HUES48 (cell line): ENCODE measurements around the gene SGF29.
"Not testable (repeated sequence)": the region's sequence is repeated elsewhere in the genome, so short reads cannot be mapped to it uniquely, and the experiment has no call there.

Source experiments
- H3K27ac ChIP-seq: one replicate; pipeline ENCODE4 v1.7.0; 2013; ENCODE audit warnings: low read depth, low read length, inconsistent platforms
- H3K27me3 ChIP-seq: 2 replicates; pipeline ENCODE4 v1.6.1; 2013; ENCODE audit warnings: mild to moderate bottlenecking, low read length; ENCODE audit not compliant: control insufficient read depth, insufficient read depth
- H3K36me3 ChIP-seq: 2 replicates; pipeline ENCODE4 v1.6.1; 2013; ENCODE audit warnings: low read length; ENCODE audit not compliant: control insufficient read depth, insufficient read depth
- H3K4me1 ChIP-seq: 2 replicates; pipeline ENCODE4 v1.6.1; 2013; ENCODE audit warnings: mild to moderate bottlenecking, low read length; ENCODE audit not compliant: control insufficient read depth, insufficient read depth
- H3K4me3 ChIP-seq: 2 replicates; pipeline ENCODE4 v1.5.1; 2013; ENCODE audit warnings: mild to moderate bottlenecking, low read depth, low read length
- H3K9ac ChIP-seq: 2 replicates; pipeline ENCODE4 v1.6.1; 2013; ENCODE audit warnings: mild to moderate bottlenecking, low read depth, low read length, moderate library complexity
- H3K9me3 ChIP-seq: 2 replicates; pipeline ENCODE4 v1.6.1; 2013; ENCODE audit warnings: low read length; ENCODE audit not compliant: control insufficient read depth, insufficient read depth

Gene SGF29

GRCh38 chr16:28549301-28549899, 4.3 kb upstream of the SGF29 start:
- Histone ChIP-seq H3K9me3 (no peaks in the 10 kb centered on the region), H3K4me1 (no peaks in the 10 kb centered on the region), H3K9ac (no peak overlapping the region), H3K36me3 (no peaks in the 10 kb centered on the region), H3K27me3 (no peaks in the 10 kb centered on the region), H3K4me3 (no peak overlapping the region), H3K27ac (no peak overlapping the region)

DNA sequence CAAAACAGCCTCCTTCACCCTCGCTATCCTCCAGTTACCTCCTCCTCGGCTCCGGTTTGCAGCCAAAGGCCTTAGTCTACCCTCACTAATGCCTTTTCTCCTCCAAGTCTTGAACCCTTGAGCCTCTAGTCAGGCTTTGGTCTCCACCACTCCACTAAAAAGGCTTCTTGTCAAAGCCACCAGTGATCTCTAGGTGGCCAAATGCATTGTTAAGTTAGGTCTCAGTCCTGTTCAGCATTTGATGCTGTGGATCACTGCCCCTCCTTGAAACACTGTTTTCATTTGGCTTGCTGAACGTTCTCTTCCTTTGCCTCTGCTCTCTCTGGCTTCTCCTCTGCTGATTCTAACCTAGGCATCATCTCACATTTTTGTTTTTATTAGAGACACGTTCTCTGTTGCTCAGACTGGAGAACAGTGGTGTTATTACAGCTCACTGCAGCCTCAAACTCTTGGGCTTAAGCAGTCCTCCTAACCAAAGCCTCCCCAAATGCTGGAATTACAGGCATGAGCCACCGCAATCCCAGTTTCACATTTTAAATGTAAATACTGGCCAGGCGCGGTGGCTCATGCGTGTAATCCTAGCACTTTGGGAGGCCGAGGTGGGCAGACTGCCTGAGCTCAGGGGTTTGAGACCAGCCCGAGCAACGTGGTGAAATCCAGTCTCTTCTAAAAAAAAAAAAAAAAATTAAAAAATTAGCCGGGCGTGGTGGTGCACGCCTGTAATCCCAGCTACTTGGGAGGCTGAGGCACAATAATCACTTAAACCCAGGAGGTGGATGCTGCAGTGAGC, 1.1 kb downstream of the SGF29 start:
- Histone ChIP-seq H3K27me3 (no peaks in the 10 kb centered on the region), H3K27ac (no peak overlapping the region), H3K9me3 (no peaks in the 10 kb centered on the region), H3K9ac (no peak overlapping the region), H3K4me1 (no peaks in the 10 kb centered on the region), H3K36me3 (peaks cover 5% of the 10 kb centered on the region; the same call in 1 of the 2 replicates), H3K4me3 (peak overlapping the region; percentile 52)

GRCh38 chr16:28555561-28555960, 1.8 kb downstream of the SGF29 start:
- no peak overlapping the region for H3K4me3 ChIP-seq
- peaks cover 5% of the 10 kb centered on the region; the same call in 1 of the 2 replicates for H3K36me3 ChIP-seq
- H3K9ac ChIP-seq, result no peak overlapping the region
- no peaks in the 10 kb centered on the region for H3K27me3 ChIP-seq
- no peaks in the 10 kb centered on the region for H3K4me1 ChIP-seq
- no peak overlapping the region for H3K27ac ChIP-seq
- H3K9me3 ChIP-seq, result no peaks in the 10 kb centered on the region

DNA sequence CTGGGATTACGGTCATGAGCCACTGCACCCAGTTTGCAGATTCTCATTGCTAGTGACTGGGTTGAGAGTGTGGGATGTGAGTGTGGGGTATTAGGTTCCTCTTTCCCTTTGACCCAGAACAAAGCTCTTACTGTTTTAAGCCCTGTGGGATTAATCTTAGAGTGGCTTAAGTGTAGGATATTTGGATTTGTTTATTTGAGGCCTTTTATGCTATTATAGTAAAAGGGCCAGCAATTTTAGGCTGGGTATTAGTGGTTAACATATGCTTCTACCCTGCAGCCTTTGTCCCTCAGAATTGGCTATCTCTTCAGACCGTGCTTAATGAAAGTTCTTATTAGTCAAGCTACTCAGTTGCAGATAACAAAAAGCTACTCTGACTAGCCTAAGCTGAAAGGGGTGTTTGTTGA, 3.2 kb downstream of the SGF29 start:
- no peak overlapping the region for H3K9ac ChIP-seq
- H3K27me3 ChIP-seq, result no peaks in the 10 kb centered on the region
- H3K27ac ChIP-seq, result no peak overlapping the region
- H3K4me1 ChIP-seq, result no peaks in the 10 kb centered on the region
- H3K36me3 ChIP-seq, result peaks cover 5% of the 10 kb centered on the region; the same call in 1 of the 2 replicates
- H3K9me3 ChIP-seq, result no peaks in the 10 kb centered on the region
- no peak overlapping the region for H3K4me3 ChIP-seq

DNA sequence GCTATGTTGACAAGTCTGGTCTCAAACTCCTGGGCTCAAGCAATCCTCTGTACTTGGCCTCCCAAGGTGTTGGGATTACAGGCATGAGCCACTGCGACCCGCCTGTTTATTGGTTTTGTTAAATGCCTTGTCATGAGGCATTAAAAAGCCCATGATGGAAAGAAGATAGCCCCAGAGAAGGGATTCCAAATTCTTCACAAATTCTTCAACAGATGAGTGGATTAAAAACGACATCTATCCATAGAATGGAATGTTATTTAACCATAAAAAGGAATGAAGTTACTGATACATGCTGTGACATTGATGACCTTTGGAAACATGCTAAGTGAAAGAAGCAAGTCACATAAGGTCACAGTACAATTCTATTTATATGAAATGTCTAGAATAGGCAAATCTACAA, 4.7 kb downstream of the SGF29 start:
- Histone ChIP-seq H3K27ac (no peak overlapping the region), H3K9ac (no peak overlapping the region), H3K4me1 (no peaks in the 10 kb centered on the region), H3K4me3 (no peak overlapping the region), H3K9me3 (no peaks in the 10 kb centered on the region), H3K27me3 (no peaks in the 10 kb centered on the region), H3K36me3 (peaks cover 5% of the 10 kb centered on the region; the same call in 1 of the 2 replicates)

DNA sequence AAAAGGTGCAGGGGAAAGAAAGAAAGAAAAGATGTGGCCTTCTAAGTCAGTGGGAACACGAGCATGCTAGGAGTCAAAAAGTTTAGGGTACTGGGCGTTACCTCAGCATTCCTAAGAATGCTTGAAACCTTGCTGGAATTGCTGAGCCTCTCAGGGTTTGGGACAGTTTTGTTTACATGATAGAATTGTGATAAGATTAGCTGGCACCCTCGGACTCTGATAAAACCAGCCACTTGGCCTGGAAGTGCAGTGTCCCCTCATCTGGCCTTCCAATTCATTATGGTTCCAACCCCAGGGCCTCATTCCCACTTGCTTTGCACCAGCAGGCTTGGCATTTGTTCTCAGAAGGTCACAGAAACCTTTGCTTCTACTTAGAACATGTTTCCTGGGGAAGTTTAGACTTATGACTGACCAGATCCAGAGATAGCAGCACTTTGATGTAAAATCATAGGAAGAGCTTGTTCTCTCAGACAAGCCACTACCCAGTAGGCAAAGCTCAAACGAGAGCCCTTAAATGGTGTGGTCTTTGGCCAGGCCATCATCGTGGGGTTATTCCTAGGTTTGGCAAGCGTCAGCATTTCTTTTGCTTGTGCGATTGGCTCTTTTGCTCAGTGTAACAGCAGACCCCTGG, 8.0 kb downstream of the SGF29 start:
- H3K27me3 ChIP-seq, result no peaks in the 10 kb centered on the region
- H3K36me3 ChIP-seq, result peaks cover 5% of the 10 kb centered on the region; the same call in 1 of the 2 replicates
- H3K4me3 ChIP-seq, result no peak overlapping the region
- no peaks in the 10 kb centered on the region for H3K4me1 ChIP-seq
- H3K9ac ChIP-seq, result no peak overlapping the region
- H3K9me3 ChIP-seq, result no peaks in the 10 kb centered on the region
- no peak overlapping the region for H3K27ac ChIP-seq

DNA sequence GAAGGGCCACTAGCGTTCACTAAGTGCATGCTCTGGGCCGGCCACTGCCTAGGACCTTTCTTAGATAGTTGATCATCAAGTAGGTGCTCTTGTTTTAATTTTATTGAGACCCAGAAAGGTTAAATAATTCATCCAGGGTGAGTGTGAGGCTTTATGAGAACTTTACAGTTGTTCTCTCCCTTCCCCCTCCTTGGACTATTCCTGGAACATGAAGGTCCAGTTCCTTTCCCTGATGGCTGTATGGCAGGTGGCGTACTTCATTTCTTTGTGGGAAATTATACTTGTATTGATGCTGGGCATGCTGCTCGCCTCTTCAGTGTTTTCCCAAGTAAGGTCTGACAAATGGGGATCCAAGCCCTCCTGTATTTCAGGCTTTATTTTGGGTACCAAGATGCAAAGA, 8.5 kb downstream of the SGF29 start:
- Histone ChIP-seq H3K4me3 (no peak overlapping the region), H3K27ac (no peak overlapping the region), H3K9ac (no peak overlapping the region), H3K9me3 (peaks cover 3% of the 10 kb centered on the region), H3K27me3 (no peaks in the 10 kb centered on the region), H3K36me3 (peaks cover 5% of the 10 kb centered on the region; the same call in 1 of the 2 replicates), H3K4me1 (no peaks in the 10 kb centered on the region)

DNA sequence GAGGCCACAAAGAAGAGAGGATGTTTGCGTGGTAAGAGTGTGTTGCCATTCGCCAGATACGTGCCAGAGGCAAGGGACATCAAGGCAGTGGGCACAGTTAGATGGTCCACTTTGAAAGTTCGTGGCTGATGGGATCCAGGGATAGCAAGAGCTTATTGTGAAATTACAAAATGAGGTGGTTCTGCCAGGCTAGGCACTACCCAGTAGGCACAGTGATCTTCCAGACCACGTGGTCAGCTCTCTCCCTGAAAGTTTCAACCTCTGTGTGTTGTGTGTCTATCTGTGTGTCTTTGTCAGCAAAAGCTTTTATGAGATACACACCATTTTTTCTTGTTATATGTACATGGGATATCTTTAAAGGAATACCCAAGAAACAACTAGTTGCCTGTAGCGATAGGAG, 9.5 kb downstream of the SGF29 start:
- Histone ChIP-seq H3K4me1 (no peaks in the 10 kb centered on the region), H3K4me3 (no peak overlapping the region), H3K27me3 (no peaks in the 10 kb centered on the region), H3K36me3 (peaks cover 5% of the 10 kb centered on the region; the same call in 1 of the 2 replicates), H3K27ac (no peak overlapping the region), H3K9ac (no peak overlapping the region), H3K9me3 (peaks cover 9% of the 10 kb centered on the region)

GRCh38 chr16:28566233-28566925, 12.7 kb downstream of the SGF29 start:
- H3K36me3 ChIP-seq, H3K9ac ChIP-seq, H3K4me3 ChIP-seq, H3K9me3 ChIP-seq, H3K4me1 ChIP-seq, H3K27me3 ChIP-seq, H3K27ac ChIP-seq: not testable (repeated sequence)

- peaks cover 9% of the 10 kb centered on the region for H3K9me3 ChIP-seq
- H3K4me1 ChIP-seq, result no peaks in the 10 kb centered on the region
- no peak overlapping the region for H3K4me3 ChIP-seq
- H3K36me3 ChIP-seq, result no peaks in the 10 kb centered on the region
- H3K9ac ChIP-seq, result no peak overlapping the region
- H3K27ac ChIP-seq, result no peak overlapping the region
- no peaks in the 10 kb centered on the region for H3K27me3 ChIP-seq
Measured at GRCh38 chr16:28567292-28567691, 13.6 kb downstream of the SGF29 start.
